CD4-positive, alpha-beta T cell treated with Interleukin-17A for 4 hours (primary cell): ENCODE data around the gene COA1.
A peak's percentile ranks its signal among the peaks of the same experiment; 100 is the strongest.
"Not testable (repeated sequence)": the region's sequence is repeated elsewhere in the genome, so short reads cannot be mapped to it uniquely, and the experiment has no call there.

Source experiments
- DNase-seq: peaks from one replicate; pipeline ENCODE4 v3.0.0-alpha.2; 2020; ENCODE audit warnings: mixed read lengths

Gene COA1

DNA sequence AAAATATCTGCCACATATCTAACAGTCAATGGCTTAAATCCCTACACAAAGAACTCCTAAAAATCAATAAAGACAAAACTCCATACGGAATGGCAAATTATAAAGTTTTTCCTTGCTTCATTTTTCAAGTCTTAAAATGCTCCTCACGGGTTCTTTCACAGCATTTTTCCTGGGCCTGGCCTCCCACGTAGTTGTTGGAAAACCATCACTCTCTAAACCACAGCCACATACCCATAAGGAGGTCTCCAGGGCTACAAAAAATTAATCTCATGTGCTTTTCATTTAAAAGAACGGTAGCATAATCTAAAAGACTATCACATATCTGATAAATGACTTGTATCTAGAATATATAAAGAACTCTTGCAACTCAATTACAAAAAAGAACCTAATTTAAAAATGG lies 2.9 kb downstream of the COA1 start:
- no peak for DNase-seq

GRCh38 chr7:43725251-43725650 lies 4.1 kb downstream of the COA1 start:
- no peak for DNase-seq

GRCh38 chr7:43723007-43723341 lies 6.3 kb downstream of the COA1 start:
- DNase-seq: no peak

GRCh38 chr7:43721193-43721806 lies 8.0 kb downstream of the COA1 start:
- DNase-seq: peak; percentile 24

GRCh38 chr7:43716598-43716997 lies 12.7 kb downstream of the COA1 start:
- no peak for DNase-seq

GRCh38 chr7:43715966-43716365 lies 13.4 kb downstream of the COA1 start:
- not testable (repeated sequence) for DNase-seq

DNA sequence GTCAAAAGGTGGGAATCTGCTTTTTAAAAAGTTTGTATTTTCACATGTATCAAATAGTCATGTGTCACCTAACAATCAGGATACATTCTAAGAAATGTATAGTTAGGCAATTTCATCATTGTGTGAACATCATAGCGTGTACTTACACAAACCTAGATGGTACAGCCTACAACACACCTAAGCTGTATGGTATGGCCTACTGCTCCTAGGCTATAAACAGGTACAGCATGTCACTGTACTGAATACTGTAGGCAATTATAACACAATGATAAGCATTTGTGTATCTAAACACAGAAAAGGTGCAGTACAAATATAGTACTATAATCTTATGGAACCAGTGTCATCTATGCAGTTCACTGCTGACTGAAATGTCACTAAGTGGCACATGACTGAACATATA lies 17.8 kb downstream of the COA1 start:
- DNase-seq: no peak

- DNase-seq: not testable (repeated sequence)
These were observed 21.3 kb downstream of the COA1 start for GRCh38 chr7:43708055-43708454.

- DNase-seq: no peak
These were observed 25.8 kb downstream of the COA1 start for GRCh38 chr7:43703573-43703972.

DNA sequence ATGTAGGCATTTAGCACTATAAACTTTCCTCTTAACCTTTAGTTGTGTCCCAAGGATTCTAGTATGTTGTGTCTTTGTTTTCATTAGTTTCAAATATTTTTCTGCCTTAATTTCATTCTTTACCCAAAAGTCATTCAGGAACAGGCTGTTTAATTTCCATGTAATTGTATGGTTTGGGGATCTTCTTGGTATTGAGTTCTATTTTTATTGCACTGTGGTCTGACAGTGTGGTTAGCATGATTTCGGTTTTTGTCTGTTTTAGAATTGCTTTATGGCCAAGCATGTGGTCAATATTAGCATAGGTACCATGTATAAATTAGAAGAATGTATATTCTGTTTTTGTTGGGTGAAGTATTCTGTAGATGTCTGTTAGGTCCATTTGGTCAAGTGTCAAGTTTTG lies 26.3 kb downstream of the COA1 start:
- no peak for DNase-seq

- DNase-seq: no peak
These were observed 27.4 kb downstream of the COA1 start for GRCh38 chr7:43701929-43702328.

DNA sequence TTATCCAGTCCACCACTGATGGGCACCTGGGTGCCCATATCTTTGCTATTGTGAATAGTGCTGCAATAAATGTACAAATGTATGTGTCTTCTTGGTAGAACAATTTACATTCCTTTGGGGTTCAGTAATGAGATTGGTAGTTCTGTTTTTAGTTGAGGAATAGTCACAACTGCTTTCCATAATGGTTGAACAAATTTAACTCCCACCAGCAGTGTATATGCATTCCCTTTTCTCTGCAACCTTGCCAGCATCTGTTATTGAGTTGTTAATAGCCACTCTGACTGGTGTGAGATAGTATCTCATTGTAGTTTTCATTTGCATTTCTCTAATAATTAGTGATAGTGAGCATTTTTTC lies 27.8 kb downstream of the COA1 start:
- no peak for DNase-seq

GRCh38 chr7:43700646-43701499 lies 28.4 kb downstream of the COA1 start:
- DNase-seq: no peak

DNA sequence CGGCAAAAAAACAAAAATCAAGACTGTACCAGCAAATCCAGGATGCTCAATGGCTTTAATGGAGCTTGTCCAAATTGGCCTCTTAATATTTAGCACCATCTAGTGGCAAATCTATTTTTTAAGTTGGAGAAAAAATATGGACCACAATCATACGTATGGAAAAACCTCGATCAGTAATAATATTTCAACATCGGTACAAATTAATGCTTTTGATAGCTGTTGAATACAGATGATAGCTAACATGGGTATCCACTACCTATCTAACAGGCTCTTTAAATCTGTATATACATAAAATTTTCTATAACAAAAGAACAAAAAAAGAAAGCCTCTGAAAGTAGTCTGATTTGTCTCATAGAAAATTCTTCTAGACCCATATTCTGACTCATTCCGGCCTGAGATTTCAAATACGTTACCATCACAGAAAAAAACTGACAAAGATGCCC lies 29.2 kb downstream of the COA1 start:
- DNase-seq: no peak

GRCh38 chr7:43698460-43699255 lies 30.7 kb downstream of the COA1 start:
- peak; percentile 18 for DNase-seq

- peak; percentile 35 for DNase-seq
These were observed 31.6 kb downstream of the COA1 start for GRCh38 chr7:43697690-43698089.

- no peak for DNase-seq
These were observed 34.0 kb downstream of the COA1 start for GRCh38 chr7:43695365-43695764.

DNA sequence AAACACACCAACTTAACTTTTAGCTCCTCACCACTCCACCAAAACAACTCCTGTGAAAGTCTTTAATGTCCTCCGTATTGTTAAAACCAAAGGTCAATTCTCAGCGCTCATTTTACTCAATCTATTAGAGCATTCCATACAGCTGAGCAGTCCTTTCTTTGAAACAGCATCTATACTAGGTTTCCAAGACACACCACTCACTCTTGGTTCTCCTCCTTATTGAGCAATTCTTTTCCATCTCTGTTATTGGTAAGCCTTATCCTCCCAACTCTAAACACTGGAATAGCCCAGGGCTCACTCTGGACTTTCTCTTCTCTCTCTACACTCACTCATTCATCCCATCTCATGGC lies 34.9 kb downstream of the COA1 start:
- DNase-seq: no peak

GRCh38 chr7:43693687-43694398 lies 35.5 kb downstream of the COA1 start:
- no peak for DNase-seq

DNA sequence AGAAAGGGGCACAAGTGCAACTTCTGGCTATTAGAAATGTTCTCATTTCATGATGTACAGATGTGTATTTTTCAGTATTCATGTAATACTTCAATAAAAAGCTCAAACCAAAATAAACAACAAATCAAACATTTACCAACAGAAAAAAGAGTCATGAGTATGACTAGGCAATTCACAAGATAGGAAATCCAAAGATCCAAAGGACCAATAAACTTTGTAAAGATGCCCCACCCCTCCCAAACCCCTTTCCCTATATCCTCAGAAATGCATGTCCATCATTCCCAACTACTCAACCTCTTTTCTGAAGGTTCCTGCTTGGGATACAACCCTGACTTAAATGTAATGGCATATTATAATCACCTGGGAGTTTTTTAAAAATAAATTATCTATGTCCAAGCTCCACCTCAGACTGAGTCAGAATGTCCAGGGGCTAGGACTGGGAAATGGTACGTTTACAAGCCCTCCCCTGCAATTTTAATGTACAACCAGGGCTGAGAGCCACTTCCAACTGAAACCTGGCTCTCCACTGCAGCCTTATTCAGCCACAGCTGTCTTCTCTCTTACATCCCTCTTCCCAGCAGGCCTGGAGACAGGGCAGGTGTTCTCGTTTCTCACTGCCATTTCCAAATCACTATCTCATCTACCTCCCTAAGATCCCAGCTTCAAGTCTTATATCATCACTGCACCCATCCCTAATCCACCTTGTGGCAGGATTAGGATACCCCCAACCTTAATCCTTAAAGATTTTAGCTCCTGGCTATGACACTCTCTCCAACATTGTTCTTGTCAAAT lies 36.5 kb downstream of the COA1 start:
- no peak for DNase-seq

GRCh38 chr7:43691611-43692010 lies 37.7 kb downstream of the COA1 start:
- DNase-seq: no peak

- no peak for DNase-seq
These were observed 40.2 kb downstream of the COA1 start for GRCh38 chr7:43689115-43689514.
